Liver (tissue), 9 donors: ENCODE measurements around the gene BAHCC1. TPM values are rescaled to one million over a fixed set of nuclear protein-coding genes. Genes with fewer than 3 reads are reported as not detected.

Experiments used
- DNase-seq: peaks from one replicate; pipeline ENCODE4 v3.0.0-alpha.2; 2017; ENCODE audit warnings: low spot score
- H3K27ac ChIP-seq, 2 donors: one replicate each; pipeline ENCODE4 v1.7.0; 2013; ENCODE audit warnings: inconsistent platforms in 2 of 2, low read length in 2 of 2, control low read depth in 1 of 2, low read depth in 1 of 2, mild to moderate bottlenecking in 1 of 2
- H3K27me3 ChIP-seq, 4 donors: one replicate each; pipeline versions ENCODE4 v1.6.1 to v1.7.0; 2013; ENCODE audit warnings: low read length in 3 of 4, inconsistent platforms in 1 of 4, mild to moderate bottlenecking in 1 of 4, moderate library complexity in 1 of 4; ENCODE audit not compliant: control insufficient read depth in 4 of 4, insufficient read depth in 4 of 4
- H3K36me3 ChIP-seq, 4 donors: one replicate each; pipeline versions ENCODE4 v1.6.1 to v1.7.0; 2013; ENCODE audit warnings: low read length in 3 of 4, mild to moderate bottlenecking in 3 of 4, low read depth in 1 of 4, moderate library complexity in 1 of 4; ENCODE audit not compliant: control insufficient read depth in 4 of 4, insufficient read depth in 3 of 4
- H3K4me1 ChIP-seq, 4 donors: one replicate each; pipeline versions ENCODE4 v1.6.1 to v1.7.0; 2013; ENCODE audit warnings: low read length in 3 of 4, mild to moderate bottlenecking in 3 of 4, moderate library complexity in 1 of 4; ENCODE audit not compliant: control insufficient read depth in 4 of 4, insufficient read depth in 4 of 4
- H3K4me3 ChIP-seq, 3 donors: one replicate each; pipeline versions ENCODE4 v1.6.1 to v1.7.0; 2013; ENCODE audit warnings: low read length in 3 of 3, control low read depth in 1 of 3, low read depth in 1 of 3, mild to moderate bottlenecking in 1 of 3
- H3K9ac ChIP-seq, 2 donors: one replicate each; pipeline ENCODE4 v1.7.0; 2013; ENCODE audit warnings: low read length in 2 of 2, mild to moderate bottlenecking in 2 of 2, moderate library complexity in 2 of 2, control low read depth in 1 of 2, low read depth in 1 of 2
- H3K9me3 ChIP-seq, 4 donors: one replicate each; pipeline versions ENCODE4 v1.6.1 to v1.7.0; 2013; ENCODE audit warnings: low read length in 3 of 4; ENCODE audit not compliant: control insufficient read depth in 4 of 4
- EGR1 ChIP-seq, 2 donors: IDR thresholded peaks; 2 replicates each; pipeline ENCODE4 v1.6.1; 2016 to 2018; ENCODE audit warnings: antibody characterized with exemption in 2 of 2, low read depth in 2 of 2
- FOXA1 ChIP-seq: IDR thresholded peaks from 2 replicates; pipeline ENCODE4 v1.6.1; 2016; ENCODE audit warnings: antibody characterized with exemption
- FOXA2 ChIP-seq: IDR thresholded peaks from 2 replicates; pipeline ENCODE4 v1.6.1; 2016; ENCODE audit warnings: antibody characterized with exemption
- GABPA ChIP-seq, 2 donors: IDR thresholded peaks in 1 of 2; conservative IDR thresholded peaks in 1 of 2; 2 replicates each; pipeline ENCODE4 v1.6.1; 2016; ENCODE audit warnings: antibody characterized with exemption in 2 of 2, mild to moderate bottlenecking in 1 of 2, moderate library complexity in 1 of 2
- HNF4G ChIP-seq: IDR thresholded peaks from 2 replicates; pipeline ENCODE4 v1.6.1; 2016; ENCODE audit warnings: antibody characterized with exemption
- JUND ChIP-seq, 2 donors: IDR thresholded peaks; 2 replicates each; pipeline ENCODE4 v1.6.1; 2016; ENCODE audit warnings: antibody characterized with exemption in 2 of 2
- NR2F2 ChIP-seq: IDR thresholded peaks from 2 replicates; pipeline ENCODE4 v1.6.1; 2016; ENCODE audit warnings: antibody characterized with exemption
- RAD21 ChIP-seq, 2 donors: IDR thresholded peaks; 2 replicates each; pipeline ENCODE4 v1.6.1; 2016; ENCODE audit warnings: antibody characterized with exemption in 2 of 2, mild to moderate bottlenecking in 2 of 2
- REST ChIP-seq: IDR thresholded peaks from 2 replicates; pipeline ENCODE4 v1.6.1; 2016; ENCODE audit warnings: antibody characterized with exemption, mild to moderate bottlenecking
- RXRA ChIP-seq, 2 donors: IDR thresholded peaks; 2 replicates each; pipeline ENCODE4 v1.6.1; 2017 to 2018; ENCODE audit warnings: antibody characterized with exemption in 2 of 2, mild to moderate bottlenecking in 1 of 2
- SP1 ChIP-seq: IDR thresholded peaks from 2 replicates; pipeline ENCODE4 v1.6.1; 2018; ENCODE audit warnings: antibody characterized with exemption, mild to moderate bottlenecking
- TAF1 ChIP-seq: conservative IDR thresholded peaks from 2 replicates; pipeline ENCODE4 v1.6.1; 2016; ENCODE audit warnings: antibody characterized with exemption, mild to moderate bottlenecking
- YY1 ChIP-seq: IDR thresholded peaks from 2 replicates; pipeline ENCODE4 v1.6.1; 2016; ENCODE audit warnings: antibody characterized with exemption, mild to moderate bottlenecking
- WGBS: extraction: QIAGEN DNeasy Blood & Tissue Kit; methylation state at CpG from one replicate; pipeline ENCODE4 v1.1.7; 2013; 5-methylcytosine and 5-hydroxymethylcytosine counted together
- polyA plus RNA-seq, 2 donors: library from polyadenylated mRNA; stranded (reverse) in 1 of 2; unstranded in 1 of 2; fragments of 200-250 nt in 1 of 2; fragments of >200 nt in 1 of 2; fragmentation: Nextera tagmentation in 1 of 2; extraction: Ambion mirVana in 1 of 2; gene quantifications; one replicate each; pipeline versions ENCODE4 v1.2.1 to v1.2.3, GENCODE V29; 2013 to 2015
- total RNA-seq, 2 donors: library from RNA; depleted of rRNA; stranded (reverse); fragments of >200 nt; gene quantifications; one replicate each; pipeline ENCODE4 v1.2.3, GENCODE V29; 2014
- TF ChIP-seq, protein P1 (sequence below): fragments of 150-350 bp; IDR thresholded peaks from 2 replicates; pipeline ENCODE4 v1.5.1; 2017; ENCODE audit warnings: improper control_type of control experiment, low read depth, low read length; ENCODE audit not compliant: missing input control
- TF ChIP-seq, protein P2 (sequence below): IDR thresholded peaks from 2 replicates; pipeline ENCODE4 v1.6.1; 2016; ENCODE audit warnings: antibody characterized with exemption
- TF ChIP-seq, protein P3 (sequence below): IDR thresholded peaks from 2 replicates; pipeline ENCODE4 v1.6.1; 2016; ENCODE audit warnings: antibody characterized with exemption
- donor health status: healthy.
- donor health status: healthy.
- donor health status: healthy.
- donor health status: healthy.
- donor health status: healthy.

Gene BAHCC1
- total and polyA plus RNA-seq, 4 donors, result 0.76 to 3.9 (median 2.5) TPM

DNA sequence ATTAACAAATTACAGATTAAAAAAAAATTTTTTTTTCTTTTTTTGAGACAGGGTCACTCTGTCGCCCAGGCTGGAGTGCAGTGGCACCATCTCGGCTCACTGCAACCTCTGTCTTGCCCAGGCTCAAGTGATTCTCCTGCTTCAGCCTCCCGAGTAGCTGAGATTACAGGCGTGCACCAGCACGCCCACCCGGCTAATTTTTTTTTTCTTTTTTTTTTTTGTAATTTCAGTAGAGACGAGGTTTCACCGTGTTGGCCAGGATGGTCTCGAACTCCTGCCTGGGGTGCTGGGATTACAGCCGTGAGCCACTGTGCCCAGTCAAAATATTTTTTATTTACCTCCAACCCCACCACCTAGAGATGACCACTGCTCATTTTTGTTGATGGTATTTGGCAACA, 91.8 kb downstream of the BAHCC1 start:
- no peak for DNase-seq
- Histone ChIP-seq H3K27me3 (no peaks in the 10 kb centered on the region), H3K9ac (no peak overlapping the region), H3K4me1 (peaks cover 5 to 14% (median 11%) of the 10 kb centered on the region in 4 donors), H3K36me3 (no peaks in the 10 kb centered on the region), H3K9me3 (no peaks in the 10 kb centered on the region), H3K27ac (no peak overlapping the region), H3K4me3 (no peak overlapping the region)
- TF ChIP-seq EGR1 (IDR thresholded peaks at IDR 0.05; ENCODE audit: low read depth in 2 of 2), result no peak
- TF ChIP-seq YY1, result no peak
- TF ChIP-seq TAF1, result no peak
- TF ChIP-seq FOXA1, result no peak
- TF ChIP-seq, protein P1, sequence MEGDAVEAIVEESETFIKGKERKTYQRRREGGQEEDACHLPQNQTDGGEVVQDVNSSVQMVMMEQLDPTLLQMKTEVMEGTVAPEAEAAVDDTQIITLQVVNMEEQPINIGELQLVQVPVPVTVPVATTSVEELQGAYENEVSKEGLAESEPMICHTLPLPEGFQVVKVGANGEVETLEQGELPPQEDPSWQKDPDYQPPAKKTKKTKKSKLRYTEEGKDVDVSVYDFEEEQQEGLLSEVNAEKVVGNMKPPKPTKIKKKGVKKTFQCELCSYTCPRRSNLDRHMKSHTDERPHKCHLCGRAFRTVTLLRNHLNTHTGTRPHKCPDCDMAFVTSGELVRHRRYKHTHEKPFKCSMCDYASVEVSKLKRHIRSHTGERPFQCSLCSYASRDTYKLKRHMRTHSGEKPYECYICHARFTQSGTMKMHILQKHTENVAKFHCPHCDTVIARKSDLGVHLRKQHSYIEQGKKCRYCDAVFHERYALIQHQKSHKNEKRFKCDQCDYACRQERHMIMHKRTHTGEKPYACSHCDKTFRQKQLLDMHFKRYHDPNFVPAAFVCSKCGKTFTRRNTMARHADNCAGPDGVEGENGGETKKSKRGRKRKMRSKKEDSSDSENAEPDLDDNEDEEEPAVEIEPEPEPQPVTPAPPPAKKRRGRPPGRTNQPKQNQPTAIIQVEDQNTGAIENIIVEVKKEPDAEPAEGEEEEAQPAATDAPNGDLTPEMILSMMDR, result no peak
- no peak for TF ChIP-seq REST
- no peak for TF ChIP-seq RAD21 (IDR thresholded peaks at IDR 0.05)
- TF ChIP-seq SP1, result no peak
- no peak for TF ChIP-seq HNF4G
- TF ChIP-seq GABPA (IDR thresholded peaks at IDR 0.05 in 1 of 2, conservative IDR thresholded peaks at IDR 0.05 in 1 of 2), result no peak
- no peak for TF ChIP-seq JUND (IDR thresholded peaks at IDR 0.05)
- no peak for TF ChIP-seq RXRA (IDR thresholded peaks at IDR 0.05)
- no peak for TF ChIP-seq NR2F2
- TF ChIP-seq, protein P2, sequence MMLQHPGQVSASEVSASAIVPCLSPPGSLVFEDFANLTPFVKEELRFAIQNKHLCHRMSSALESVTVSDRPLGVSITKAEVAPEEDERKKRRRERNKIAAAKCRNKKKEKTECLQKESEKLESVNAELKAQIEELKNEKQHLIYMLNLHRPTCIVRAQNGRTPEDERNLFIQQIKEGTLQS, result no peak
- no peak for TF ChIP-seq FOXA2
- TF ChIP-seq, protein P3, sequence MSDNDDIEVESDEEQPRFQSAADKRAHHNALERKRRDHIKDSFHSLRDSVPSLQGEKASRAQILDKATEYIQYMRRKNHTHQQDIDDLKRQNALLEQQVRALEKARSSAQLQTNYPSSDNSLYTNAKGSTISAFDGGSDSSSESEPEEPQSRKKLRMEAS, result no peak
- 81% methylated on average over 10 of the region's 10 CpGs for WGBS

GRCh38 chr17:81487487-81488275, 92.4 kb downstream of the BAHCC1 start:
- H3K27ac ChIP-seq, result peak overlapping the region in 1 of 2 donors; percentile 43
- TF ChIP-seq JUND (IDR thresholded peaks at IDR 0.05) (no peak), EGR1 (IDR thresholded peaks at IDR 0.05; ENCODE audit: low read depth in 2 of 2) (no peak), FOXA1 (no peak), REST (no peak), SP1 (no peak)
- H3K36me3 ChIP-seq, result no peaks in the 10 kb centered on the region
- H3K4me1 ChIP-seq, result peaks cover 5 to 14% (median 11%) of the 10 kb centered on the region in 4 donors
- peak; percentile 81 for DNase-seq
- WGBS, result 12% methylated on average over 87 of the region's 87 CpGs
- H3K27me3 ChIP-seq, result no peaks in the 10 kb centered on the region
- no peaks in the 10 kb centered on the region for H3K9me3 ChIP-seq
- peak overlapping the region in 2 of 3 donors; percentile 7 to 61 for H3K4me3 ChIP-seq
- H3K9ac ChIP-seq, result no peak overlapping the region
